AML-193 (cell line): ENCODE results near the gene PDSS2.
"Not testable (repeated sequence)": the region's sequence is repeated elsewhere in the genome, so short reads cannot be mapped to it uniquely, and the experiment has no call there.

Experiments
- DNase-seq, 2 experiments: peaks; one replicate each; lab custom pipeline; 2025; lab: John Stamatoyannopoulos, UW

The PDSS2 gene

DNA sequence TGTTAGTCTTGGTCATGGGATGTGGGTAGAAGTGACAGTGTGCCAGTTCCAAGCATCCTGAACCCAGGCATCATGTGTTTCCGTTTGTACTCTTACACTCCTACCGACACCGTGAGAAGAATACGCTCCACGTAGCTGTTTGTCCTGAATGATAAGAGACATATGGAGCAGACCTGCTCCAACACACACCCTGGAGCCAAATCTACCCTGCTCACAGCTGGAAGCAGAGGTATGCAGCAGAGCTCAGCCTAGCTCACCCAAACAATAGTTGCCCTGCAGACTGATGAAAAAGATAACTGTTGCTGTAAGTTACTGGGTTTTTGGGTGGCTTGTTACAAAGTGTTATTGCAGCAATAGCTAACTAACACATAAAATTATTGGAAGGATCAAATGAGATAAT, 14.3 kb upstream of the PDSS2 start:
- no peak for DNase-seq

DNA sequence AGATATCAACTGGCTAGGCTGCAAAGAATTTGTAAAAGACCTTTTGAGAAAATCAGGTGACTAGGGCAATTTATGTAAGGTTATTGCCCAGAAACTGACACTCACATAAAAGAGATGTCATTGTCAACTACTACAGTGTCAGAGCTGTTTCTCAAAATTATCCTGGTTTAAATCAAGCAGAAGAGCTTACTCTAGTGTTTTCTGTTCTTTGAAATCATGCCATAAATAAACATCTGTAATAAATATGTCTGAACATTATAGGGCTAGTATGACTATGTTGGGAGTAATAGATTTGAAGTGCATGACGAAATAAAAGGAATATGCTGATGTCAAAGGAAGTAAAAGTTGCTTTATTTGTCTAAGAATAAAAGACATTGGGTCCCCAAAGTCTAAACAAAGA, 11.0 kb upstream of the PDSS2 start:
- no peak for DNase-seq

GRCh38 chr6:107466062-107466461, 6.7 kb upstream of the PDSS2 start:
- no peak for DNase-seq

DNA sequence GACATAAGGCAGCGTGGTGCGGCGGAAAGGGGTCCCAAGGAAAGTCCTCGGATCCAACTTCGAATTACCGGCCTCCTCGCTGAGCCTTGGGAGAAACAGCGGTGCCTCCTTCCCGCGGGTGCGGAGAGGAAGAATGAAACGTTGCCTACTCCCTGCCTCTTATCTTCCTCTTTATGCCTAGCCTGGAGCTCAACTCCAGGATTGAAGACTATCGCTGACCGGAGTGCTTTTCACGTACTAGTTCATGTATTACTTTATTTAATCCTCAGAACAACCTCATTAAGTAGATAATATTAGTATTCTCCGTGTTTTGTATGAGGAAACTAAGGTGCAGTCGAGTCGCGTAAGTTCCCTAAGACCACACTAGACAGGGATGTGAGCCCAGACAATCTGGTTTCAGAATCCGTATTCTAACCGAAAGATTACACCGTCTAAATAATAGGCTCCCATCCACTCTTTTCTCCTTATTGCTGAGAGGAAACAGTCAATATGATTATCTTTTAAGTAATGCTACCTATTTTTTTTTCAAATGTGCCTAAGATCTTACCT, 793 bp upstream of the PDSS2 start:
- peak; percentile 72 to 81 for DNase-seq

- DNase-seq: no peak
Measured at GRCh38 chr6:107458672-107459282, 587 bp downstream of the PDSS2 start.

GRCh38 chr6:107448776-107449175, 10.6 kb downstream of the PDSS2 start:
- no peak for DNase-seq

DNA sequence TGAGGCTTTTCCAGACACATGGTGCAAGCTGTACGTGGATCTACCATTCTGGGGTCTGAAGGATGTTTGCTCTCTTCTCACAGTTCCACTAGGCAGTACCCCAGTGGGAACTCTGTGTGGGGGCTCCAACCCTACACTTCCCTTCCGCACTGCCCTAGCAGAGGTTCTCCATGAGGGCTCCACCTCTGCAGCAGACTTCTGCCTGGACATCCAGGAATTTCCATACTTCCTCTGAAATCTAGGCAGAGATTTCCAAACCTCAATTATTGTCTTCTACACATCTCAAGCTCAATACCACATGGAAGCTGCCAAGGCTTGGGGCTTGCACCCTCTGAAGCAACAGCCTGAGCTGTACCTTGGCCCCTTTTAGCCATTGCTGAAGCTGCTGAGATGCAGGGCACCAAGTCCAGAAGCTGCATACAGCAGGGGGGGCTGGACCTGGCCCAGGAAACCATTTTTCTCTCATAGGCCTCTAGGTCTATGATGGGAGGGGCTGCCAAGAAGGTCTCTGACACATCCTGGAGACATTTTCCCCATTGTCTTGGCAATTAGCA, 11.6 kb downstream of the PDSS2 start:
- no peak for DNase-seq

DNA sequence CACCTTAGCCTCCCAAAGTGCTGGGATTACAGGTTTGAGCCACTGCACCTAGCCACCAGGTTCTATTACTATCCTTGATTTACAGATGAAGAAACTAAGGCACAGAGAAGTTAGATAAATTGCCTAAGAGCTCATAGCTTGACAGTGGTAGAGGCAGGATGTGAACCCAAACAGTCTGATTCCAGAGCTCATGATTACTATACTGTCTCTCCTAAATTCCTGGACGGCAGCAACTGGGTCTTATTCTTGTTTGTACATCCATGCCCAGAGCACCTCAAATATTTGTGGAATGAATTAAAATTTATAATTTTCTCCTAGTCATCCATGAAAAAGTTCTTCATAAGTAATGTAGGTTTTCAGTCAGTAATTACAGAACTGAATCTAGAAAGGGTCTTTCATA, 15.1 kb downstream of the PDSS2 start:
- no peak for DNase-seq

- no peak for DNase-seq
Measured at GRCh38 chr6:107443608-107444267, 15.6 kb downstream of the PDSS2 start.

GRCh38 chr6:107442938-107443607, 16.3 kb downstream of the PDSS2 start:
- DNase-seq: no peak

DNA sequence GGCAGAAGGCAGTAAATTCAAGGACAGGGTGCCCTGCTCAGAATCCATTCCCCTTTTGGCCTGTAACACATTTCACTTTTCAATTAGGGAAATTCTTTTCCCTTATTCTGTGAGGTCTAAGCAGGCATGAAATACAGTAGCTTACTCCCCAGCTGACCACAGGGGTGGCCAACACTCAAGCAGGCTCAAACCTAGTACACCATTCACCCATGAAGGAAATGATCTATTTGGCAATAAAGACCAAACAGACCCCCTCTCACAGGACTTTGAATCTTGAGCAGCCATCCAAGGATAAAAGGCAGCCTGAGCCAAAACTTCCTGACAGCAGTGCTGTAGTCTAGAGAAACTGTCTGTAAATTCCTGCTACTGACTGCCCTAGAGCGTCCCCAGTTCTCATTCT, 17.7 kb downstream of the PDSS2 start:
- DNase-seq: no peak

DNA sequence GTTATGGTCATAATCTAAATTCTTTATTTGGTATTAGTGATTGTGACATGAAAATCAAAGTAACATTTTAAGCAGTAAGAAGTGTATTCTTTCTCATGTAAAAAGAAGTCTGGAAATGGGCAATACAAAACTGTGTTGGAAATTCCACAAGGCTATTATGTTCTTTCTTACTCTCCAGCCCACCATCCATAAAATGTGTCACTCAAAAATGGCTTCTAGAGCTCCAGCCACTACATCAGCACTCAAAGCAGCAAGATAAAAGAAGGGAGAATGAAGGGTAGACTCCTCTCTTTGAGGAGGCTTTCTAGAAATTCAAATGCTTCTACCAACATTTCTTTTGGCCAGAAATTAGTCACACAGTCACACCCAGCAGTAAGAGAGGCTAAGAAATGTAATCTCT, 18.4 kb downstream of the PDSS2 start:
- DNase-seq: no peak

DNA sequence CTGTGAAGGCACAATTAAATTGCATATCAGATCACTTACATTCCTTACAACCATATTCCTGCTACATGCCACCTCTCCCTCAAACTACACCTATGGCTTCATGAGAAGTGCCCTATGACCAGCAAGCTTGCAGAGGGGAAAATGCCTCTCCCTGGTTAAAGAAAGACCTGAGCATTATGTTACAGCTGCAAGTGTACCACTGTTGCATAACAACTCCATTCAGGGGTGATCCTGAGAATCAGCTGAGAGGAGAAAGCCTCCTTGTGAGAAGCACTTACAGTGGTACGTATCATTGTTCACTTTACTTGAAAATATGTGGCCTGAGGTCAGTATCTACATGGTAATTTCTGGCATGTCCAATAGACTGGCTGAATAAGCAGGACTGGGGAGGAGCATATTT, 20.0 kb downstream of the PDSS2 start:
- no peak for DNase-seq

- no peak for DNase-seq
Measured at GRCh38 chr6:107437691-107438090, 21.7 kb downstream of the PDSS2 start.

DNA sequence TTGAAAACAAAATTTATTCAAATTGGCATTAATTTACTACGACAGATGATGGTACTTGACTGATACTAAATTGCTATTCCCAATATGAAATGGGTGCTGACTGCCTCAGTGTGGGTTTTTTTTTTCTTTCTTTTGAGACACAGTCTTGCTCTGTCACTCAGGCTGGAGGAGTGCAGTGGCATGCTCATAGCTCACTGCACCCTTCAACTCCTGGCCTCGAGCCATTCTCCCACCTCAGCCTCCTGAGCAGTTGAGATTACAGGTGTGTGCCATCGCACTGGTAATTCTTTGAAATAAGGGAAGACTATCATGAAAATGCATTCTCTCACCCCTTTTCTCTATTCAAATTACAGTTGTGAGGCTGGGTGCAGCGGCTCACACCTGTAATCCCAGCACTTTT, 22.5 kb downstream of the PDSS2 start:
- no peak for DNase-seq

DNA sequence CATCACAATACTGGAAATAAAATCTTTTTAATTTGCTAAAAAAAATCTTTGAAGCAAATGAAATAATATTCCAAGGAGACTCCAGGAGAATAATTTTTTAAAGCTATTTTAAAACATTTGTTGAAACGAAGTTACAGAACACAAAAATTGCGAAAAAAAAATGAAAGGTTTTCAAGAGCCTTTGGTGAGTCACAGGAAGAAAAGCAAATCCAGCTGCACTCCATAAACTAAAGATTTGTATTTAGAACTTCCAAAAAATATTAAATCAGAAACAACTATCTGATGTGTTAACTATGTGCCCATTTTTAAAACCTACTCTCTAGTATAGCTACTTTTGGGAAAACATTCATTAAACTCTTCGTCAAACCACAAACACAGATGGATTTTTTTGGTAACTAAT, 23.6 kb downstream of the PDSS2 start:
- no peak for DNase-seq

- no peak for DNase-seq
Measured at GRCh38 chr6:107434812-107435211, 24.6 kb downstream of the PDSS2 start.

DNA sequence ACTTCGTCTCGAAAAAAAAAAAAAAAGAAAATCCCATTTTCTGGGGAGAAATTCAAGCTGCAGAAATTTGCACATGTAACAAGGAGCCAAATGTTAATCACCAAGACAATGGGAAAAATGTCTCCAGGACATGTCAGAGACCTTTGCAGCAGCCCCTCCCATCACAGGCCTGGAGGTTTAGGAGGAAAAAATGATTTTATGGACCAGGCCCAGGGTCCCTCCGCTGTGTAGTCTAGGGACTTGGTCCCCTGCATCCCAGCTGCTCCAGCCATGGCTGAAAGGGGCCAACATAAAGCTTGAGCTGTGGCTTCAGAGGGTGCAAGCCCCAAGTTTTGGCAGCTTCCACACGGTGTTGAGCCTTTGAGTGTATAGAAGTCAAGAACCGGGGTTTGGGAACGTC, 33.4 kb downstream of the PDSS2 start:
- not testable (repeated sequence) for DNase-seq

DNA sequence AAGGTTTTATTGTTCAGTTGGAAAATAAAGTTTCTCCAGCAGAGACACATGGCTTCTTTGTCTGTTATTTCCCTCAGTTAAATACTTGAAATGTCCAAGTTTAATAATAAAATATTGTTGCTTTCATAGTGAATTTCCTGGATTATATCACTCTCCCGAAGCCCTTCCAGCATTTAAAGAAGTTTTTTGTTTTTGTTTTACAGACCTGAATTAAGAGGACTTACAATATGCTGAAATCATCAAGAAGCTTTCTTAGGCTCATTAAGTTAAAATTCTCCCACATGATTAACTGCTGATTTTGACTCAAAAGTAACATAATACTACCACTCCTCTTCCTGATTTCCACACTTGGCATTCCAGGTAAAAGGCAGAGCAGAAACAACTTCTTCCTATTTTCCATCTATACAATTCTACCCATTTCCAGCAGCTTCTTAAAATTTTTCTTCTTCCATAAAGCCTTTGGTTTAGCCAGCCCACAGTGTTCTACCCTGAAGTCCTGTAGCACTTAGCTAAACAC, 35.8 kb downstream of the PDSS2 start:
- DNase-seq: no peak

DNA sequence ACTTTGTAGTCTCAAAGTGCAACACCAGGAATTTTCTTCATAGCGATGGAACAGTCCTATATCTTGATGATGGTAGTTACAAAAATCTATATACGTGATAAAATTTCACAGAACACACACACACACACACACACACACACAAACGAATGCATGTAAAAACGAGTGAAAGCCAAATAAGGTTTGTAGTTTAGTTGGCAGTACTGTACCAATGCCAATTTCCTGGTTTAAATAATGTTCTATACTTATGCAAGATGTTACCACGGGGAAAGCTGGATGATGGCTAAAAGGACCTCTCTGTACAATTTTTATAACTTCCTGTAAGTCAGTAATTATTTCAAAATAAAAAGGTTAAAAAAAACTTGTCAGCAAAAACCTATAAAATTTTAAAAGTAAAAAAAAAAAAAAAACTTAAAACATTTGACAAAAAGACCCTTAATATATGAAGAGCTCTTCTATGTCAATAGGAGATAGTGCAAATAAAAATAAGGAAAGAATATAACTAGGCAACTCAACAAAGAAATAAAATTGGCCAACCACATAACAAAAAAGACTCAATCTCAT, 37.6 kb downstream of the PDSS2 start:
- peak; percentile 16 to 39 for DNase-seq

GRCh38 chr6:107419733-107420132, 39.6 kb downstream of the PDSS2 start:
- DNase-seq: no peak

DNA sequence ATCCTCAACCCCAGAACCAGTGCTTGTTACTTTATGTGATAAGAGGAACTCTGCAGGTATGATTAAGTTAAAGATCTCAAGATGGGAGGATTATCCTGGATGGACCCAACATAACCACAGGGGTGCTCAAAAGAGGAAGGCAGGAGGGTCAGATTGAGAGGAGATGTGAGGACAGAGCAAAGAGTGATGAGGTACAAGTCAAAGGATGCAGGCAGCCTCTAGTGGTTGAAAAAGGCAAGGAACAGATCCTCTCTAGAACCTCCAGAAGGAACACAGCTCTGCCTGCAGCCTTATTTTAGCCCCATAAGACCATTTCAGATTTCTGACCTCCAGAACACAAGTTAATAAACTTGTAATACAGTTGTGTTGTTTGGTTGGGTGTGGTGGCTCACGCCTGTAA, 41.2 kb downstream of the PDSS2 start:
- DNase-seq: peak; percentile 83 to 91
